Liver (tissue), 9 donors: ENCODE data around the gene DDX42. TPM values are rescaled to one million over a fixed set of nuclear protein-coding genes. Genes with fewer than 3 reads are reported as not detected.

Experiments used
- DNase-seq: peaks from one replicate; pipeline ENCODE4 v3.0.0-alpha.2; 2017; ENCODE audit warnings: low spot score
- H3K27ac ChIP-seq, 2 donors: one replicate each; pipeline ENCODE4 v1.7.0; 2013; ENCODE audit warnings: inconsistent platforms in 2 of 2, low read length in 2 of 2, control low read depth in 1 of 2, low read depth in 1 of 2, mild to moderate bottlenecking in 1 of 2
- H3K27me3 ChIP-seq, 4 donors: one replicate each; pipeline versions ENCODE4 v1.6.1 to v1.7.0; 2013; ENCODE audit warnings: low read length in 3 of 4, inconsistent platforms in 1 of 4, mild to moderate bottlenecking in 1 of 4, moderate library complexity in 1 of 4; ENCODE audit not compliant: control insufficient read depth in 4 of 4, insufficient read depth in 4 of 4
- H3K36me3 ChIP-seq, 4 donors: one replicate each; pipeline versions ENCODE4 v1.6.1 to v1.7.0; 2013; ENCODE audit warnings: low read length in 3 of 4, mild to moderate bottlenecking in 3 of 4, low read depth in 1 of 4, moderate library complexity in 1 of 4; ENCODE audit not compliant: control insufficient read depth in 4 of 4, insufficient read depth in 3 of 4
- H3K4me1 ChIP-seq, 4 donors: one replicate each; pipeline versions ENCODE4 v1.6.1 to v1.7.0; 2013; ENCODE audit warnings: low read length in 3 of 4, mild to moderate bottlenecking in 3 of 4, moderate library complexity in 1 of 4; ENCODE audit not compliant: control insufficient read depth in 4 of 4, insufficient read depth in 4 of 4
- H3K4me3 ChIP-seq, 3 donors: one replicate each; pipeline versions ENCODE4 v1.6.1 to v1.7.0; 2013; ENCODE audit warnings: low read length in 3 of 3, control low read depth in 1 of 3, low read depth in 1 of 3, mild to moderate bottlenecking in 1 of 3
- H3K9ac ChIP-seq, 2 donors: one replicate each; pipeline ENCODE4 v1.7.0; 2013; ENCODE audit warnings: low read length in 2 of 2, mild to moderate bottlenecking in 2 of 2, moderate library complexity in 2 of 2, control low read depth in 1 of 2, low read depth in 1 of 2
- H3K9me3 ChIP-seq, 4 donors: one replicate each; pipeline versions ENCODE4 v1.6.1 to v1.7.0; 2013; ENCODE audit warnings: low read length in 3 of 4; ENCODE audit not compliant: control insufficient read depth in 4 of 4
- ATF3 ChIP-seq: IDR thresholded peaks from 2 replicates; pipeline ENCODE4 v1.6.1; 2016; ENCODE audit warnings: antibody characterized with exemption
- EGR1 ChIP-seq, 2 donors: IDR thresholded peaks; 2 replicates each; pipeline ENCODE4 v1.6.1; 2016 to 2018; ENCODE audit warnings: antibody characterized with exemption in 2 of 2, low read depth in 2 of 2
- FOXA1 ChIP-seq: IDR thresholded peaks from 2 replicates; pipeline ENCODE4 v1.6.1; 2016; ENCODE audit warnings: antibody characterized with exemption
- FOXA2 ChIP-seq: IDR thresholded peaks from 2 replicates; pipeline ENCODE4 v1.6.1; 2016; ENCODE audit warnings: antibody characterized with exemption
- GABPA ChIP-seq, 2 donors: IDR thresholded peaks in 1 of 2; conservative IDR thresholded peaks in 1 of 2; 2 replicates each; pipeline ENCODE4 v1.6.1; 2016; ENCODE audit warnings: antibody characterized with exemption in 2 of 2, mild to moderate bottlenecking in 1 of 2, moderate library complexity in 1 of 2
- HNF4A ChIP-seq, 2 donors: conservative IDR thresholded peaks; 2 replicates each; pipeline ENCODE4 v1.6.1; 2016; ENCODE audit warnings: antibody characterized with exemption in 2 of 2, mild to moderate bottlenecking in 2 of 2
- HNF4G ChIP-seq: IDR thresholded peaks from 2 replicates; pipeline ENCODE4 v1.6.1; 2016; ENCODE audit warnings: antibody characterized with exemption
- JUND ChIP-seq, 2 donors: IDR thresholded peaks; 2 replicates each; pipeline ENCODE4 v1.6.1; 2016; ENCODE audit warnings: antibody characterized with exemption in 2 of 2
- NR2F2 ChIP-seq: IDR thresholded peaks from 2 replicates; pipeline ENCODE4 v1.6.1; 2016; ENCODE audit warnings: antibody characterized with exemption
- RAD21 ChIP-seq, 2 donors: IDR thresholded peaks; 2 replicates each; pipeline ENCODE4 v1.6.1; 2016; ENCODE audit warnings: antibody characterized with exemption in 2 of 2, mild to moderate bottlenecking in 2 of 2
- RXRA ChIP-seq, 2 donors: IDR thresholded peaks; 2 replicates each; pipeline ENCODE4 v1.6.1; 2017 to 2018; ENCODE audit warnings: antibody characterized with exemption in 2 of 2, mild to moderate bottlenecking in 1 of 2
- SP1 ChIP-seq: IDR thresholded peaks from 2 replicates; pipeline ENCODE4 v1.6.1; 2018; ENCODE audit warnings: antibody characterized with exemption, mild to moderate bottlenecking
- TAF1 ChIP-seq: conservative IDR thresholded peaks from 2 replicates; pipeline ENCODE4 v1.6.1; 2016; ENCODE audit warnings: antibody characterized with exemption, mild to moderate bottlenecking
- YY1 ChIP-seq: IDR thresholded peaks from 2 replicates; pipeline ENCODE4 v1.6.1; 2016; ENCODE audit warnings: antibody characterized with exemption, mild to moderate bottlenecking
- WGBS: extraction: QIAGEN DNeasy Blood & Tissue Kit; methylation state at CpG from one replicate; pipeline ENCODE4 v1.1.7; 2013; 5-methylcytosine and 5-hydroxymethylcytosine counted together
- polyA plus RNA-seq, 2 donors: library from polyadenylated mRNA; stranded (reverse) in 1 of 2; unstranded in 1 of 2; fragments of 200-250 nt in 1 of 2; fragments of >200 nt in 1 of 2; fragmentation: Nextera tagmentation in 1 of 2; extraction: Ambion mirVana in 1 of 2; gene quantifications; one replicate each; pipeline versions ENCODE4 v1.2.1 to v1.2.3, GENCODE V29; 2013 to 2015
- total RNA-seq, 2 donors: library from RNA; depleted of rRNA; stranded (reverse); fragments of >200 nt; gene quantifications; one replicate each; pipeline ENCODE4 v1.2.3, GENCODE V29; 2014
- TF ChIP-seq, protein P1 (sequence below): IDR thresholded peaks from 2 replicates; pipeline ENCODE4 v1.6.1; 2016; ENCODE audit warnings: antibody characterized with exemption, mild to moderate bottlenecking
- TF ChIP-seq, protein P2 (sequence below): IDR thresholded peaks from 2 replicates; pipeline ENCODE4 v1.6.1; 2016; ENCODE audit warnings: antibody characterized with exemption
- TF ChIP-seq, protein P3 (sequence below): fragments of 150-350 bp; IDR thresholded peaks from 2 replicates; pipeline ENCODE4 v1.5.1; 2017; ENCODE audit warnings: improper control_type of control experiment, low read depth, low read length; ENCODE audit not compliant: missing input control
- TF ChIP-seq, protein P4 (sequence below): IDR thresholded peaks from 2 replicates; pipeline ENCODE4 v1.6.1; 2016; ENCODE audit warnings: antibody characterized with exemption
- donor health status: healthy.
- donor health status: healthy.
- donor health status: healthy.
- donor health status: healthy.
- donor health status: healthy.

DDX42 gene
- total and polyA plus RNA-seq, 4 donors = 15.0 to 64.2 (median 29.9) TPM

- Histone ChIP-seq H3K27ac (peak within 1 kb of the TSS; percentile 95 to 97), H3K36me3 (peaks cover 0 to 5% (median 0%) of the 10 kb centered on the region in 4 donors), H3K4me3 (peak within 1 kb of the TSS; percentile 77 to 93 (median 81)), H3K27me3 (no peaks in the 10 kb centered on the region), H3K9me3 (no peaks in the 10 kb centered on the region), H3K4me1 (peaks cover 7 to 25% (median 19%) of the 10 kb centered on the region in 4 donors), H3K9ac (peak within 1 kb of the TSS; percentile 79 to 95)
- under 1% methylated on average over 74 of the region's 74 CpGs for WGBS
- DNase-seq = peak; percentile 95
- TF ChIP-seq, protein P1, sequence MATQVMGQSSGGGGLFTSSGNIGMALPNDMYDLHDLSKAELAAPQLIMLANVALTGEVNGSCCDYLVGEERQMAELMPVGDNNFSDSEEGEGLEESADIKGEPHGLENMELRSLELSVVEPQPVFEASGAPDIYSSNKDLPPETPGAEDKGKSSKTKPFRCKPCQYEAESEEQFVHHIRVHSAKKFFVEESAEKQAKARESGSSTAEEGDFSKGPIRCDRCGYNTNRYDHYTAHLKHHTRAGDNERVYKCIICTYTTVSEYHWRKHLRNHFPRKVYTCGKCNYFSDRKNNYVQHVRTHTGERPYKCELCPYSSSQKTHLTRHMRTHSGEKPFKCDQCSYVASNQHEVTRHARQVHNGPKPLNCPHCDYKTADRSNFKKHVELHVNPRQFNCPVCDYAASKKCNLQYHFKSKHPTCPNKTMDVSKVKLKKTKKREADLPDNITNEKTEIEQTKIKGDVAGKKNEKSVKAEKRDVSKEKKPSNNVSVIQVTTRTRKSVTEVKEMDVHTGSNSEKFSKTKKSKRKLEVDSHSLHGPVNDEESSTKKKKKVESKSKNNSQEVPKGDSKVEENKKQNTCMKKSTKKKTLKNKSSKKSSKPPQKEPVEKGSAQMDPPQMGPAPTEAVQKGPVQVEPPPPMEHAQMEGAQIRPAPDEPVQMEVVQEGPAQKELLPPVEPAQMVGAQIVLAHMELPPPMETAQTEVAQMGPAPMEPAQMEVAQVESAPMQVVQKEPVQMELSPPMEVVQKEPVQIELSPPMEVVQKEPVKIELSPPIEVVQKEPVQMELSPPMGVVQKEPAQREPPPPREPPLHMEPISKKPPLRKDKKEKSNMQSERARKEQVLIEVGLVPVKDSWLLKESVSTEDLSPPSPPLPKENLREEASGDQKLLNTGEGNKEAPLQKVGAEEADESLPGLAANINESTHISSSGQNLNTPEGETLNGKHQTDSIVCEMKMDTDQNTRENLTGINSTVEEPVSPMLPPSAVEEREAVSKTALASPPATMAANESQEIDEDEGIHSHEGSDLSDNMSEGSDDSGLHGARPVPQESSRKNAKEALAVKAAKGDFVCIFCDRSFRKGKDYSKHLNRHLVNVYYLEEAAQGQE = peak; percentile 45
- TF ChIP-seq RXRA (IDR thresholded peaks at IDR 0.05) = peak; percentile 55 to 68
- TF ChIP-seq, protein P2, sequence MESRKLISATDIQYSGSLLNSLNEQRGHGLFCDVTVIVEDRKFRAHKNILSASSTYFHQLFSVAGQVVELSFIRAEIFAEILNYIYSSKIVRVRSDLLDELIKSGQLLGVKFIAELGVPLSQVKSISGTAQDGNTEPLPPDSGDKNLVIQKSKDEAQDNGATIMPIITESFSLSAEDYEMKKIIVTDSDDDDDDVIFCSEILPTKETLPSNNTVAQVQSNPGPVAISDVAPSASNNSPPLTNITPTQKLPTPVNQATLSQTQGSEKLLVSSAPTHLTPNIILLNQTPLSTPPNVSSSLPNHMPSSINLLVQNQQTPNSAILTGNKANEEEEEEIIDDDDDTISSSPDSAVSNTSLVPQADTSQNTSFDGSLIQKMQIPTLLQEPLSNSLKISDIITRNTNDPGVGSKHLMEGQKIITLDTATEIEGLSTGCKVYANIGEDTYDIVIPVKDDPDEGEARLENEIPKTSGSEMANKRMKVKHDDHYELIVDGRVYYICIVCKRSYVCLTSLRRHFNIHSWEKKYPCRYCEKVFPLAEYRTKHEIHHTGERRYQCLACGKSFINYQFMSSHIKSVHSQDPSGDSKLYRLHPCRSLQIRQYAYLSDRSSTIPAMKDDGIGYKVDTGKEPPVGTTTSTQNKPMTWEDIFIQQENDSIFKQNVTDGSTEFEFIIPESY = peak; percentile 98
- peak in 1 of 2 donors; percentile 2 for TF ChIP-seq RAD21 (IDR thresholded peaks at IDR 0.05)
- TF ChIP-seq, protein P3, sequence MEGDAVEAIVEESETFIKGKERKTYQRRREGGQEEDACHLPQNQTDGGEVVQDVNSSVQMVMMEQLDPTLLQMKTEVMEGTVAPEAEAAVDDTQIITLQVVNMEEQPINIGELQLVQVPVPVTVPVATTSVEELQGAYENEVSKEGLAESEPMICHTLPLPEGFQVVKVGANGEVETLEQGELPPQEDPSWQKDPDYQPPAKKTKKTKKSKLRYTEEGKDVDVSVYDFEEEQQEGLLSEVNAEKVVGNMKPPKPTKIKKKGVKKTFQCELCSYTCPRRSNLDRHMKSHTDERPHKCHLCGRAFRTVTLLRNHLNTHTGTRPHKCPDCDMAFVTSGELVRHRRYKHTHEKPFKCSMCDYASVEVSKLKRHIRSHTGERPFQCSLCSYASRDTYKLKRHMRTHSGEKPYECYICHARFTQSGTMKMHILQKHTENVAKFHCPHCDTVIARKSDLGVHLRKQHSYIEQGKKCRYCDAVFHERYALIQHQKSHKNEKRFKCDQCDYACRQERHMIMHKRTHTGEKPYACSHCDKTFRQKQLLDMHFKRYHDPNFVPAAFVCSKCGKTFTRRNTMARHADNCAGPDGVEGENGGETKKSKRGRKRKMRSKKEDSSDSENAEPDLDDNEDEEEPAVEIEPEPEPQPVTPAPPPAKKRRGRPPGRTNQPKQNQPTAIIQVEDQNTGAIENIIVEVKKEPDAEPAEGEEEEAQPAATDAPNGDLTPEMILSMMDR = no peak
- TF ChIP-seq, protein P4, sequence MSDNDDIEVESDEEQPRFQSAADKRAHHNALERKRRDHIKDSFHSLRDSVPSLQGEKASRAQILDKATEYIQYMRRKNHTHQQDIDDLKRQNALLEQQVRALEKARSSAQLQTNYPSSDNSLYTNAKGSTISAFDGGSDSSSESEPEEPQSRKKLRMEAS = peak; percentile 98
- no peak for TF ChIP-seq FOXA2
- TF ChIP-seq HNF4A (conservative IDR thresholded peaks at IDR 0.05) = peak in 1 of 2 donors; percentile 38
- no peak for TF ChIP-seq FOXA1
- TF ChIP-seq YY1 = peak; percentile 96
- no peak for TF ChIP-seq HNF4G
- peak; percentile 78 to 87 for TF ChIP-seq EGR1 (IDR thresholded peaks at IDR 0.05; ENCODE audit: low read depth in 2 of 2)
- TF ChIP-seq TAF1 = peak; percentile 77
- TF ChIP-seq SP1 = peak; percentile 82
- TF ChIP-seq NR2F2 = peak; percentile 95
- TF ChIP-seq ATF3 = no peak
- peak; percentile 94 to 98 for TF ChIP-seq GABPA (IDR thresholded peaks at IDR 0.05 in 1 of 2, conservative IDR thresholded peaks at IDR 0.05 in 1 of 2)
- TF ChIP-seq JUND (IDR thresholded peaks at IDR 0.05) = peak; percentile 87 to 92
These were observed 464 bp upstream of the DDX42 start, which contains the start of gene CCDC47 for GRCh38 chr17:63773272-63774140. TSS of gene CCDC47 (minus strand) at chr17:63773597. CDS start at chr17:63766175, 7,422 bp downstream.
